HG03135 (cell line): ENCODE data around the gene KCNN1.
"Not testable (repeated sequence)": the region's sequence is repeated elsewhere in the genome, so short reads cannot be mapped to it uniquely, and the experiment has no call there.

Experiments
- ATAC-seq: cut with Tn5 transposase; IDR thresholded peaks from one replicate; pipeline ENCODE4 v1.9.1; 2021; ENCODE audit warnings: mild to moderate bottlenecking, moderate library complexity; ENCODE audit not compliant: unreplicated experiment

The KCNN1 gene

GRCh38 chr19:17999684-18000479 lies 33.0 kb downstream of the KCNN1 start:
- ATAC-seq, result no peak

GRCh38 chr19:18000480-18000914 lies 33.6 kb downstream of the KCNN1 start:
- peak; percentile 11 for ATAC-seq

- peak; percentile 56 for ATAC-seq
These were observed 34.2 kb downstream of the KCNN1 start for GRCh38 chr19:18000915-18001776.

- no peak for ATAC-seq
These were observed 35.0 kb downstream of the KCNN1 start for GRCh38 chr19:18001777-18002345.

- no peak for ATAC-seq
These were observed 35.5 kb downstream of the KCNN1 start for GRCh38 chr19:18002347-18002850.

GRCh38 chr19:18005750-18006149 lies 38.8 kb downstream of the KCNN1 start:
- not testable (repeated sequence) for ATAC-seq

- ATAC-seq, result peak; percentile 46
These were observed 40.4 kb downstream of the KCNN1 start for GRCh38 chr19:18007044-18007916.

GRCh38 chr19:18007917-18008673 lies 41.2 kb downstream of the KCNN1 start, which contains the start of gene ARRDC2:
Gene ARRDC2, plus strand, starts transcription at chr19:18008170. Its CDS starts 141 bp downstream, at chr19:18008311.
- peak; percentile 67 for ATAC-seq

- ATAC-seq, result no peak
These were observed 41.9 kb downstream of the KCNN1 start for GRCh38 chr19:18008814-18009213.

GRCh38 chr19:18009412-18010066 lies 42.6 kb downstream of the KCNN1 start:
- no peak for ATAC-seq

GRCh38 chr19:18010149-18010548 lies 43.2 kb downstream of the KCNN1 start:
- no peak for ATAC-seq

GRCh38 chr19:18013210-18014111 lies 46.6 kb downstream of the KCNN1 start:
- no peak for ATAC-seq

- ATAC-seq, result no peak
These were observed 47.3 kb downstream of the KCNN1 start for GRCh38 chr19:18014197-18014596.

GRCh38 chr19:18016209-18016910 lies 49.5 kb downstream of the KCNN1 start:
- ATAC-seq, result no peak

GRCh38 chr19:18017275-18018083 lies 50.6 kb downstream of the KCNN1 start:
- ATAC-seq, result no peak
